HCT116 (cell line): ENCODE measurements around the gene SNRNP70. TPM values are rescaled to one million over a fixed set of nuclear protein-coding genes. Genes with fewer than 3 reads are reported as not detected.
"Not testable (repeated sequence)": the region's sequence is repeated elsewhere in the genome, so short reads cannot be mapped to it uniquely, and the experiment has no call there.

ENCODE experiments used
- ATAC-seq: fragments of 200-7000 bp; cut with Tn5 transposase; 2 replicates; pipeline ENCODE4 v1.9.1; 2020; ENCODE audit warnings: mild to moderate bottlenecking, moderate library complexity
- BruUV-seq: library from RNA; stranded (reverse); fragments of 400-500 nt; replicated peaks from 2 replicates; lab custom pipeline; 2021; lab: Mats Ljungman, UMichigan
- CTCF ChIA-PET: fragments of 300-600 bp; sonication (Branson Sonifier 250); formaldehyde crosslinking; loops from one replicate; lab custom pipeline; 2021; ENCODE audit warnings: antibody characterized with exemption; lab: Charles Lee
- POLR2A ChIA-PET: fragments of 300-600, 350-600 bp; sonication (Branson Sonifier 250); formaldehyde crosslinking; loops from one replicate; lab custom pipeline; 2021; ENCODE audit warnings: antibody characterized with exemption; lab: Charles Lee
- RAD21 ChIA-PET, 2 experiments: fragments of 300-600 bp; sonication (Branson Sonifier 250); formaldehyde crosslinking; loops; one replicate each; lab custom pipeline; 2023; ENCODE audit warnings: low total read pairs in 2 of 2; ENCODE audit not compliant: uncharacterized antibody in 2 of 2, unreplicated experiment in 2 of 2, low non-redundant PET in 1 of 2; lab: Charles Lee
- DNase-seq: peaks from one replicate; pipeline ENCODE4 v3.0.0-alpha.2; 2010; ENCODE audit warnings: low read depth, low spot score
- H2AFZ ChIP-seq: fragments of 200-600 bp; shearing (Covaris generic), sonication (generic); 2 replicates; pipeline ENCODE4 v1.6.1; 2017; ENCODE audit warnings: low read depth, mixed run types, mixed read lengths, antibody characterized with exemption, low read length; ENCODE audit not compliant: poor library complexity, severe bottlenecking
- H3K27ac ChIP-seq: 2 replicates; pipeline ENCODE4 v1.5.1; 2012; ENCODE audit warnings: low read depth, low read length
- H3K27me3 ChIP-seq: fragments of 200-600 bp; sonication (generic); 2 replicates; pipeline ENCODE4 v1.6.1; 2016; ENCODE audit warnings: mixed run types, low read length, mixed read lengths; ENCODE audit not compliant: insufficient read depth
- H3K36me3 ChIP-seq, 2 experiments: fragments of 200-500 bp in 1 of 2; fragments of 200-600 bp in 1 of 2; sonication (Bioruptor generic) in 1 of 2; sonication (generic) in 1 of 2; 2 replicates each; pipeline versions ENCODE4 v1.5.1 to v1.6.1; 2014 to 2016; ENCODE audit warnings: low read length in 2 of 2, inconsistent platforms in 1 of 2, mixed read lengths in 1 of 2, mixed run types in 1 of 2; ENCODE audit not compliant: insufficient read depth in 2 of 2, control insufficient read depth in 1 of 2
- H3K4me1 ChIP-seq, 2 experiments: fragments of 200-600 bp in 1 of 2; sonication (generic) in 1 of 2; 2 replicates each; pipeline versions ENCODE4 v1.5.1 to v1.6.1; 2012 to 2017; ENCODE audit warnings: low read length in 2 of 2, inconsistent platforms in 1 of 2, mild to moderate bottlenecking in 1 of 2, mixed read lengths in 1 of 2, mixed run types in 1 of 2, moderate library complexity in 1 of 2; ENCODE audit not compliant: insufficient read depth in 2 of 2, control insufficient read depth in 1 of 2
- H3K4me2 ChIP-seq: fragments of 200-600 bp; sonication (generic); 2 replicates; pipeline ENCODE4 v1.6.1; 2017; ENCODE audit warnings: mixed run types, low read length, mixed read lengths
- H3K4me3 ChIP-seq, 2 experiments: fragments of 200-600 bp in 1 of 2; sonication (generic) in 1 of 2; replicated peaks in 1 of 2; 2 replicates each; pipeline ENCODE4 v1.5.1; 2011 to 2016; ENCODE audit warnings: low read length in 2 of 2, control low read depth in 1 of 2, low read depth in 1 of 2, mild to moderate bottlenecking in 1 of 2, mixed read lengths in 1 of 2, mixed run types in 1 of 2
- H3K79me2 ChIP-seq: fragments of 200-600 bp; sonication (generic); 2 replicates; pipeline ENCODE4 v1.6.1; 2017; ENCODE audit warnings: mild to moderate bottlenecking, mixed run types, low read length, moderate library complexity, mixed read lengths; ENCODE audit not compliant: insufficient read depth
- H3K9ac ChIP-seq: fragments of 200-600 bp; sonication (generic); 2 replicates; pipeline ENCODE4 v1.6.1; 2016; ENCODE audit warnings: low read length, mixed read lengths
- H3K9me2 ChIP-seq: fragments of 200-600 bp; sonication (generic), shearing (Covaris generic); 2 replicates; pipeline ENCODE4 v1.6.1; 2017; ENCODE audit warnings: mixed run types, mild to moderate bottlenecking, moderate library complexity; ENCODE audit not compliant: insufficient read depth
- H3K9me3 ChIP-seq, 2 experiments: fragments of 200-500 bp in 1 of 2; fragments of 200-600 bp in 1 of 2; sonication (Bioruptor generic) in 1 of 2; sonication (generic) in 1 of 2; 2 replicates each; pipeline ENCODE4 v1.6.1; 2014 to 2017; ENCODE audit warnings: low read length in 2 of 2, mixed read lengths in 2 of 2, inconsistent platforms in 1 of 2, low read depth in 1 of 2, mild to moderate bottlenecking in 1 of 2, mixed run types in 1 of 2, moderate library complexity in 1 of 2; ENCODE audit not compliant: control insufficient read depth in 1 of 2, insufficient read depth in 1 of 2
- H4K20me1 ChIP-seq: fragments of 200-600 bp; sonication (generic), shearing (Covaris generic); 2 replicates; pipeline ENCODE4 v1.6.1; 2017; ENCODE audit warnings: mixed run types, mild to moderate bottlenecking, moderate library complexity; ENCODE audit not compliant: insufficient read depth
- CBX3 ChIP-seq: IDR thresholded peaks from 2 replicates; pipeline ENCODE4 v1.6.1; 2012; ENCODE audit warnings: low read depth
- CEBPB ChIP-seq: IDR thresholded peaks from 2 replicates; pipeline ENCODE4 v1.6.1; 2012; ENCODE audit warnings: low read depth
- CTCF ChIP-seq, 3 experiments: fragments of 200-600 bp in 1 of 3; sonication (generic) in 1 of 3; IDR thresholded peaks in 2 of 3; conservative IDR thresholded peaks in 1 of 3; 2 replicates each; pipeline ENCODE4 v1.5.1; 2012 to 2017; ENCODE audit warnings: low read depth in 2 of 3, low read length in 2 of 3, antibody characterized with exemption in 1 of 3, borderline replicate concordance in 1 of 3, control low read depth in 1 of 3, mild to moderate bottlenecking in 1 of 3, mixed read lengths in 1 of 3, mixed run types in 1 of 3, moderate library complexity in 1 of 3; ENCODE audit not compliant: insufficient read depth in 1 of 3
- EZH2 ChIP-seq: fragments of 200-600 bp; sonication (generic); IDR thresholded peaks from 2 replicates; pipeline ENCODE4 v1.6.1; 2017; ENCODE audit warnings: antibody characterized with exemption, mixed run types
- FOSL1 ChIP-seq: IDR thresholded peaks from 2 replicates; pipeline ENCODE4 v1.6.1; 2012; ENCODE audit warnings: low read depth
- POLR2A ChIP-seq: IDR thresholded peaks from 2 replicates; pipeline ENCODE4 v1.7.0; 2011; ENCODE audit warnings: borderline replicate concordance; ENCODE audit not compliant: insufficient read depth, insufficient read length; ENCODE audit errors: extremely low read depth
- RAD21 ChIP-seq: IDR thresholded peaks from 2 replicates; pipeline ENCODE4 v1.6.1; 2012; ENCODE audit warnings: low read depth, mild to moderate bottlenecking
- SP1 ChIP-seq: IDR thresholded peaks from 2 replicates; pipeline ENCODE4 v1.6.1; 2012; ENCODE audit warnings: low read depth
- TCF7L2 ChIP-seq: IDR thresholded peaks from 2 replicates; pipeline ENCODE4 v1.7.0; 2011; ENCODE audit warnings: borderline replicate concordance, inconsistent platforms; ENCODE audit not compliant: insufficient read depth, insufficient read length; ENCODE audit errors: extremely low read depth
- ZBTB33 ChIP-seq: IDR thresholded peaks from 2 replicates; pipeline ENCODE4 v1.6.1; 2011; ENCODE audit warnings: mild to moderate bottlenecking, low read length, moderate library complexity; ENCODE audit not compliant: insufficient replicate concordance; ENCODE audit errors: extremely low read depth
- intact Hi-C: fragments of 100-400 bp; cut with micrococcal nuclease; formaldehyde crosslinking; loops from 2 replicates; pipeline ENCODE4 v1.10.0; 2022
- total RNA-seq: library from RNA; stranded (reverse); gene quantifications from one replicate; pipeline ENCODE4 v1.2.1, GENCODE V29; 2021; ENCODE audit not compliant: unreplicated experiment

SNRNP70 gene
- total RNA-seq, 1 experiment from 2014 or later: 236 TPM

GRCh38 chr19:49085020-49085867 lies at the start of gene SNRNP70 (continued):
- TF ChIP-seq ZBTB33 (peak; percentile 83), POLR2A (peak; percentile 46), TCF7L2 (peak; percentile 49), CBX3 (peak; percentile 64; the same call in 1 of the 2 replicates), CEBPB (no peak), EZH2 (no peak), FOSL1 (no peak)

GRCh38 chr19:49036815-49037214 lies 48.4 kb upstream of the SNRNP70 start, which contains the start of gene CGB1:
TSS of gene CGB1 (minus strand) at chr19:49036895. CDS start at chr19:49036711, 184 bp downstream.
- H3K27ac ChIP-seq, BruUV-seq: not testable (repeated sequence)
- TF ChIP-seq CTCF (IDR thresholded peaks at IDR 0.05 in 2 of 3, conservative IDR thresholded peaks at IDR 0.05 in 1 of 3; ENCODE audit: borderline replicate concordance in 1 of 3, insufficient read depth in 1 of 3, low read depth in 2 of 3, low read length in 2 of 3) (peak; percentile 40 to 93 (median 83); a peak in 5 of 6 replicates), SP1 (0 out of 2 replicates have a peak, but pooled peaks have one; percentile 23), RAD21 (peak; percentile 59), TCF7L2 (peak; percentile 98)
- TF ChIP-seq, all 23 proteins: peak for 4; not testable (repeated sequence) for 19
- H3K27me3 ChIP-seq, intact Hi-C loops, H4K20me1 ChIP-seq, POLR2A ChIA-PET, H3K9me2 ChIP-seq, CTCF ChIA-PET, RAD21 ChIA-PET, H3K9me3 ChIP-seq, H3K9ac ChIP-seq, H2AFZ ChIP-seq, DNase-seq, H3K79me2 ChIP-seq, H3K4me3 ChIP-seq, H3K36me3 ChIP-seq: not testable (repeated sequence)
- ATAC-seq: peak; percentile 69
- peak within 1 kb of the TSS; percentile 28; the same call in 1 of the 2 replicates for H3K4me2 ChIP-seq
- peaks cover 15 to 31% of the 10 kb centered on the region in 2 experiments for H3K4me1 ChIP-seq

- BruUV-seq, H3K79me2 ChIP-seq, RAD21 ChIA-PET, CTCF ChIA-PET, H3K36me3 ChIP-seq, DNase-seq, intact Hi-C loops, POLR2A ChIA-PET, H2AFZ ChIP-seq, ATAC-seq, H4K20me1 ChIP-seq, H3K9me3 ChIP-seq, H3K27me3 ChIP-seq, H3K9me2 ChIP-seq: not testable (repeated sequence)
- Histone ChIP-seq H3K27ac (peak overlapping the region; percentile 60), H3K4me3 (peak overlapping the region in 1 of 2 experiments; percentile 32; a peak in 1 of 4 replicates), H3K4me2 (peak overlapping the region; percentile 65), H3K9ac (0 out of 2 replicates have a peak overlapping the region, but pooled peaks have one; percentile 32), H3K4me1 (peaks cover 25 to 44% of the 10 kb centered on the region in 2 experiments)
These were observed 47.1 kb upstream of the SNRNP70 start for GRCh38 chr19:49038111-49038510.
